ENCODE measurements around the gene PAQR5.

PAQR5 gene

GRCh38 chr15:69394556-69395282 lies 96.0 kb downstream of the PAQR5 start:
- no peak for DNase-seq

- DNase-seq, result no peak
These were observed 96.7 kb downstream of the PAQR5 start for GRCh38 chr15:69395460-69395859.

GRCh38 chr15:69395991-69396390 lies 97.3 kb downstream of the PAQR5 start:
- DNase-seq, result no peak

GRCh38 chr15:69398491-69398891 lies 99.8 kb downstream of the PAQR5 start:
- no peak for DNase-seq

GRCh38 chr15:69400850-69401249 lies 102.1 kb downstream of the PAQR5 start:
- no peak for DNase-seq

- DNase-seq, result no peak
These were observed 104.1 kb downstream of the PAQR5 start for GRCh38 chr15:69402816-69403215.

- no peak for DNase-seq
These were observed 104.9 kb downstream of the PAQR5 start for GRCh38 chr15:69403594-69403993.

- no peak for DNase-seq
These were observed 106.4 kb downstream of the PAQR5 start for GRCh38 chr15:69405110-69405509.

GRCh38 chr15:69407719-69408400 lies 109.1 kb downstream of the PAQR5 start:
- DNase-seq, result no peak

- no peak for DNase-seq
These were observed 110.1 kb downstream of the PAQR5 start for GRCh38 chr15:69408841-69409240.

GRCh38 chr15:69410248-69410874 lies 111.6 kb downstream of the PAQR5 start:
- DNase-seq, result no peak

GRCh38 chr15:69412274-69412673 lies 113.6 kb downstream of the PAQR5 start:
- no peak for DNase-seq

GRCh38 chr15:69412701-69413100 lies 114.0 kb downstream of the PAQR5 start:
- no peak for DNase-seq

- peak; percentile 64 for DNase-seq
These were observed 115.3 kb downstream of the PAQR5 start, which contains the start of gene KIF23 for GRCh38 chr15:69413822-69414700. TSS of gene KIF23 (plus strand) at chr15:69414349. CDS start at chr15:69414466, 117 bp downstream.

GRCh38 chr15:69414701-69415167 lies 116.0 kb downstream of the PAQR5 start:
- DNase-seq, result no peak

GRCh38 chr15:69415381-69415780 lies 116.7 kb downstream of the PAQR5 start:
- DNase-seq, result no peak

GRCh38 chr15:69417581-69417980 lies 118.9 kb downstream of the PAQR5 start:
- no peak for DNase-seq

- DNase-seq, result no peak
These were observed 122.8 kb downstream of the PAQR5 start for GRCh38 chr15:69421498-69421897.

- DNase-seq, result no peak
These were observed 123.7 kb downstream of the PAQR5 start for GRCh38 chr15:69422336-69422895.

GRCh38 chr15:69424001-69424400 lies 125.3 kb downstream of the PAQR5 start:
- DNase-seq, result no peak

- DNase-seq, result no peak
These were observed 126.2 kb downstream of the PAQR5 start for GRCh38 chr15:69424748-69425413.

- no peak for DNase-seq
These were observed 135.1 kb downstream of the PAQR5 start for GRCh38 chr15:69433831-69434230.

Measured in NCI-H1436 treated with DMSO at 0.1 percent for 48 hours (cell line).